ENCODE data around the gene CYP17A1.
"Not testable (repeated sequence)": the region's sequence is repeated elsewhere in the genome, so short reads cannot be mapped to it uniquely, and the experiment has no call there.

The CYP17A1 gene

GRCh38 chr10:102837230-102837721, at the start of gene CYP17A1:
Gene CYP17A1 (minus strand): TSS chr10:102837413. CDS start chr10:102837361, 52 bp downstream.
- DNase-seq: peak; percentile 87

GRCh38 chr10:102880256-102880655, 43.0 kb upstream of the CYP17A1 start:
- no peak for DNase-seq

GRCh38 chr10:102878629-102879028, 41.4 kb upstream of the CYP17A1 start:
- DNase-seq: no peak

GRCh38 chr10:102876747-102877153, 39.5 kb upstream of the CYP17A1 start:
- DNase-seq: no peak

GRCh38 chr10:102872163-102872562, 35.0 kb upstream of the CYP17A1 start:
- DNase-seq: no peak

- DNase-seq: no peak
Observed at GRCh38 chr10:102870221-102870620, 33.0 kb upstream of the CYP17A1 start.

GRCh38 chr10:102869258-102870198, 32.3 kb upstream of the CYP17A1 start, which contains the start of gene AS3MT:
Gene AS3MT (plus strand): TSS chr10:102869470. CDS start chr10:102869593, 123 bp downstream.
- DNase-seq: peak; percentile 14

- DNase-seq: no peak
Observed at GRCh38 chr10:102868911-102869257, 31.7 kb upstream of the CYP17A1 start.

GRCh38 chr10:102865620-102866019, 28.4 kb upstream of the CYP17A1 start:
- no peak for DNase-seq

- no peak for DNase-seq
Observed at GRCh38 chr10:102863660-102864059, 26.4 kb upstream of the CYP17A1 start.

- peak; percentile 6 for DNase-seq
Observed at GRCh38 chr10:102859911-102860310, 22.7 kb upstream of the CYP17A1 start.

- DNase-seq: no peak
Observed at GRCh38 chr10:102856758-102857424, 19.7 kb upstream of the CYP17A1 start.

- peak; percentile 29 for DNase-seq
Observed at GRCh38 chr10:102855731-102856436, 18.7 kb upstream of the CYP17A1 start.

- not testable (repeated sequence) for DNase-seq
Observed at GRCh38 chr10:102853237-102853636, 16.0 kb upstream of the CYP17A1 start.

- no peak for DNase-seq
Observed at GRCh38 chr10:102850025-102850518, 12.9 kb upstream of the CYP17A1 start.

GRCh38 chr10:102845352-102845902, 8.2 kb upstream of the CYP17A1 start:
- DNase-seq: no peak

- not testable (repeated sequence) for DNase-seq
Observed at GRCh38 chr10:102844190-102844776, 7.1 kb upstream of the CYP17A1 start.

GRCh38 chr10:102843139-102843538, 5.9 kb upstream of the CYP17A1 start:
- DNase-seq: not testable (repeated sequence)

- DNase-seq: no peak
Observed at GRCh38 chr10:102841827-102842345, 4.7 kb upstream of the CYP17A1 start.

GRCh38 chr10:102838276-102838927, 1.2 kb upstream of the CYP17A1 start:
- not testable (repeated sequence) for DNase-seq

GRCh38 chr10:102835007-102835482, 2.2 kb downstream of the CYP17A1 start:
- DNase-seq: peak; percentile 28

All from NCI-H446 treated with DMSO at 0.1 percent for 48 hours (cell line).